Right cardiac atrium (tissue), 5 donors: ENCODE results near the gene PNLIP. TPM values are rescaled to one million over a fixed set of nuclear protein-coding genes. Genes with fewer than 3 reads are reported as not detected.

ENCODE experiments used
- ATAC-seq, 2 donors: fragments of 200-7000 bp; cut with Tn5 transposase; one replicate each; pipeline versions ENCODE4 v1.8.0 to v1.9.1; 2020; ENCODE audit warnings: moderate library complexity in 2 of 2, mild to moderate bottlenecking in 1 of 2
- DNase-seq, 3 donors: peaks; one replicate each; pipeline ENCODE4 v3.0.0-alpha.2; 2020
- H3K27ac ChIP-seq: one replicate; pipeline ENCODE4 v1.5.1; 2013; ENCODE audit warnings: mild to moderate bottlenecking, low read length, control low read depth, moderate library complexity
- H3K27me3 ChIP-seq: one replicate; pipeline ENCODE4 v1.6.1; 2013; ENCODE audit not compliant: control insufficient read depth, insufficient read depth
- H3K4me1 ChIP-seq: one replicate; pipeline ENCODE4 v1.6.1; 2013; ENCODE audit warnings: low read length; ENCODE audit not compliant: control insufficient read depth, insufficient read depth
- H3K4me3 ChIP-seq: one replicate; pipeline ENCODE4 v1.5.1; 2013; ENCODE audit warnings: low read length, control low read depth
- H3K9me3 ChIP-seq: one replicate; pipeline ENCODE4 v1.6.1; 2013; ENCODE audit warnings: low read length; ENCODE audit not compliant: control insufficient read depth
- WGBS: extraction: QIAGEN DNeasy Blood & Tissue Kit; methylation state at CpG from one replicate; pipeline ENCODE4 v1.1.7; 2013; 5-methylcytosine and 5-hydroxymethylcytosine counted together
- intact Hi-C, 4 donors: fragments of 100-400 bp; cut with DNase I; formaldehyde crosslinking; loops; one replicate each; pipeline versions ENCODE4 v1.11.0 to v1.14.0; 2022 to 2023
- polyA plus RNA-seq: library from polyadenylated mRNA; stranded (reverse); fragments of 200-250 nt; gene quantifications from one replicate; pipeline ENCODE4 v1.2.3, GENCODE V29; 2013
- total RNA-seq, 4 donors: library from RNA; stranded (reverse); fragmentation: NEBNext Ultra II Directional; extraction: Animal tissue kit (Norgen Biotek cat#: 25700); gene quantifications; one replicate each; pipeline ENCODE4 v1.2.1, GENCODE V29; 2021
- donor health status: healthy with polysubstance abuse.
- donor health status: DM: no; HTN: yes; CAD: no.
- donor health status: DM: no; HTN: no; CAD: no.
- donor health status: DM: no; HTN: yes; CAD: no; lungs with severe emphysema.
- donor health status: DM: yes; HTN: yes; CAD: no.

The PNLIP gene
- total and polyA plus RNA-seq, 5 donors = 0.39 TPM; not detected in 4

- intact Hi-C loops = no loop called here
- H3K9me3 ChIP-seq = no peaks in the 10 kb centered on the region
- no peaks in the 10 kb centered on the region for H3K27me3 ChIP-seq
- 87% methylated on average over 2 of the region's 2 CpGs for WGBS
- DNase-seq (no peak), ATAC-seq (no peak)
- H3K4me1 ChIP-seq = no peaks in the 10 kb centered on the region
- no peak overlapping the region for H3K27ac ChIP-seq
- no peak overlapping the region for H3K4me3 ChIP-seq
These were observed 4.9 kb upstream of the PNLIP start for GRCh38 chr10:116540814-116541213.

- ATAC-seq = no peak
- intact Hi-C loops = no loop called here
- Histone ChIP-seq H3K4me3 (no peak overlapping the region), H3K4me1 (no peaks in the 10 kb centered on the region), H3K9me3 (no peaks in the 10 kb centered on the region), H3K27ac (no peak overlapping the region), H3K27me3 (no peaks in the 10 kb centered on the region)
- no peak for DNase-seq
These were observed 3.6 kb upstream of the PNLIP start for GRCh38 chr10:116542007-116542677.

- Histone ChIP-seq H3K27me3 (no peaks in the 10 kb centered on the region), H3K9me3 (no peaks in the 10 kb centered on the region), H3K4me3 (no peak overlapping the region), H3K27ac (no peak overlapping the region), H3K4me1 (no peaks in the 10 kb centered on the region)
- intact Hi-C loops = no loop called here
- ATAC-seq (no peak), DNase-seq (no peak)
- 71% methylated on average over 1 of the region's 1 CpG for WGBS
These were observed 609 bp upstream of the PNLIP start for GRCh38 chr10:116545122-116545521.

GRCh38 chr10:116548301-116548700 is 2.6 kb downstream of the PNLIP start:
- DNase-seq (no peak), ATAC-seq (no peak)
- 76% methylated on average over 5 of the region's 5 CpGs for WGBS
- Histone ChIP-seq H3K4me3 (no peak overlapping the region), H3K4me1 (no peaks in the 10 kb centered on the region), H3K9me3 (no peaks in the 10 kb centered on the region), H3K27ac (no peak overlapping the region), H3K27me3 (no peaks in the 10 kb centered on the region)
- intact Hi-C loops = no loop called here

GRCh38 chr10:116553378-116553980 is 7.7 kb downstream of the PNLIP start:
- intact Hi-C loops = no loop called here
- DNase-seq (no peak), ATAC-seq (no peak)
- Histone ChIP-seq H3K27me3 (no peaks in the 10 kb centered on the region), H3K4me3 (no peak overlapping the region), H3K4me1 (no peaks in the 10 kb centered on the region), H3K27ac (no peak overlapping the region), H3K9me3 (no peaks in the 10 kb centered on the region)
- 87% methylated on average over 13 of the region's 13 CpGs for WGBS

- Histone ChIP-seq H3K27me3 (no peaks in the 10 kb centered on the region), H3K9me3 (no peaks in the 10 kb centered on the region), H3K4me3 (no peak overlapping the region), H3K4me1 (no peaks in the 10 kb centered on the region), H3K27ac (no peak overlapping the region)
- intact Hi-C loops = no loop called here
- WGBS = 56% methylated on average over 5 of the region's 5 CpGs
- DNase-seq (no peak), ATAC-seq (no peak)
These were observed 8.9 kb downstream of the PNLIP start for GRCh38 chr10:116554628-116555027.

DNA sequence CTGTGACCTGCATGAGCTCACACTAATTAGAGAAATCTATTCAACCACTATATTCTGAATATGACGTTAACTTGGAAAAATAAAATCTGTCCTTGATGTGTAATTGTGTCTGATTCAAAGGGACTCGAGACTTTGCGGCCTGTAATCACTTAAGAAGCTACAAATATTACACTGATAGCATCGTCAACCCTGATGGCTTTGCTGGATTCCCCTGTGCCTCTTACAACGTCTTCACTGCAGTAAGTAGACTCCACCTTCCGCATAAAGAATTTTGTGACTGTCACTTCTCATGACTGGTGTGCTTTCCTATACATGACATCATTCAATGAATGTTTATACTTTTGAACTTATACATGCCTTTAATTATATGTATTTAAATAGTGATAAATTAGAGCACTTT is 10.1 kb downstream of the PNLIP start:
- 71% methylated on average over 6 of the region's 6 CpGs for WGBS

DNA sequence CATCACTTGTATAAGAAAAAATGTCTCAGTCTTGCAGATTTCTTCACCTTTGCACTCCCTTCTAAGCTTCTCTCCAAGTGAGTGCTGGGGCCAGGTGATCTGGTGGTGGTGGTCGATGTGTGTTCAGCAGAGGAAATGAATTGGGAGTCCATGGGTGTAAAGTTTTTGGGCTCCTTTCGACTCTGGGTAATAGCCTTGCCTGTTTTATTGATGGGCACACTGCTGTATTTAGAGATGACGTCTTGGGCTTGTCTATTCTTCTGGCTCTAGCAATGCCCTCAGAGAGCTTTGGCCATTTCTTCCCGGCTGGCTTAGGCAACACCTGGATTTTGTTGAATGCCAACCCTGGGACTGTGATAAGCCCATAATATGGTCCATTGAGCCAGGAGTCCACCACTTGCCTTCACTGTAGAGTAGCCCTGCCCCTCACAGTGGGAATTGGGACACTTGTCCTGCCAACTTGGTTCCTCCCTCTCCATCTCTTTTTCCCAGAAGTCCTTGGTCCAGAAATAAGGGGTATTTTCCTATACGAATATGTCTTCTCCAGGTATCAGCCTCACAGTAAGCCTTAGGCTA is 11.7 kb downstream of the PNLIP start:
- no peaks in the 10 kb centered on the region for H3K9me3 ChIP-seq
- H3K4me1 ChIP-seq = no peaks in the 10 kb centered on the region
- WGBS = 78% methylated on average over 5 of the region's 5 CpGs
- H3K4me3 ChIP-seq = no peak overlapping the region
- H3K27me3 ChIP-seq = no peaks in the 10 kb centered on the region
- intact Hi-C loops = no loop called here
- DNase-seq (no peak), ATAC-seq (no peak)
- no peak overlapping the region for H3K27ac ChIP-seq

More for the DNA sequence above, 10.1 kb downstream of the PNLIP start:
- Histone ChIP-seq H3K9me3 (no peaks in the 10 kb centered on the region), H3K27ac (no peak overlapping the region), H3K4me1 (no peaks in the 10 kb centered on the region), H3K4me3 (no peak overlapping the region), H3K27me3 (no peaks in the 10 kb centered on the region)
- no peak for DNase-seq
- no peak for ATAC-seq
- intact Hi-C loops = no loop called here

DNA sequence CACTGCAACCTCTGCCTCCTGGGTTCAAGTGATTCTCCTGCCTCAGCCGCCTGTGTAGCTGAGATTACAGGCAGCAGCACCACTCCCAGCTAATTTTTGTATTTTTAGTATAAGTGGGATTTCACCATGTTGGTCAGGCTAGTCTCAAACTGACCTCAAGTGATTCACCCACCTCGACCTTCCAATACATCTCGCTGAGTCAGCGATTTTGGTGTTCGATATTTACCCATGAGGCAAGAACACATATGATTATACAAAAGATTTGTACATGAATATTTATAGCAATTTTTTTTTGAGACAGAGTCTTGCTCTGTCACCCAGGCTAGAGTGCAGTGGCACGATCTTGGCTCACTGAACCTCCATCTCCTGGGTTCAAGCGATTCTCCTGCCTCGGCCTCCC is 19.8 kb downstream of the PNLIP start:
- WGBS = 96% methylated on average over 8 of the region's 8 CpGs
- intact Hi-C loops = no loop called here
- H3K4me3 ChIP-seq = no peak overlapping the region
- no peak for ATAC-seq
- H3K27me3 ChIP-seq = no peaks in the 10 kb centered on the region
- no peaks in the 10 kb centered on the region for H3K4me1 ChIP-seq
- DNase-seq = no peak
- no peak overlapping the region for H3K27ac ChIP-seq
- H3K9me3 ChIP-seq = no peaks in the 10 kb centered on the region

- ATAC-seq (no peak), DNase-seq (no peak)
- no peak overlapping the region for H3K27ac ChIP-seq
- H3K27me3 ChIP-seq = no peaks in the 10 kb centered on the region
- intact Hi-C loops = no loop called here
- no peaks in the 10 kb centered on the region for H3K9me3 ChIP-seq
- H3K4me3 ChIP-seq = no peak overlapping the region
- H3K4me1 ChIP-seq = no peaks in the 10 kb centered on the region
These were observed 21.2 kb downstream of the PNLIP start for GRCh38 chr10:116566932-116567331.

DNA sequence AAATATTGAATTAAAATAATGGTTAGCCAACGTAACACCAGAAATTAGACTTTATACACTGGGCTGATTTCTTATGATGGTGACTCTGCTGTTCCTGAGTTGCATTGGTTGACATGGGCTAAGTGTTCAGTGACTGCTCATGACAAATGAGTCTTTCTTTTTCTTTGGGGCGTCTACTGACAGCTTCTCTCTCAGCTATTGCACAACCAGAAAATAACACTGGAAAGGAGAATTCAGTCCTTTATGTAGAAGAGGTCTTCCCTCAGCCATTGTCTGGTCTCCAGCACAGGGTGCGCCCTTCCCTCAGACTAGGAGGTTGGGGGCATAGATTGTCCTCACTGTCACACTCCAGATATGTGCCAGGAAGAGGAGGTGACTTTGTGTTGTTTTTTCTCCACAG is 21.6 kb downstream of the PNLIP start:
- H3K4me1 ChIP-seq = no peaks in the 10 kb centered on the region
- H3K9me3 ChIP-seq = no peaks in the 10 kb centered on the region
- H3K4me3 ChIP-seq = no peak overlapping the region

More for the DNA sequence above, 21.6 kb downstream of the PNLIP start:
- DNase-seq (no peak), ATAC-seq (no peak)
- Histone ChIP-seq H3K27ac (no peak overlapping the region), H3K27me3 (no peaks in the 10 kb centered on the region)
- intact Hi-C loops = no loop called here
- WGBS = 71% methylated on average over 3 of the region's 3 CpGs
